ENCODE measurements around the gene PTPRH. TPM values are rescaled to one million over a fixed set of nuclear protein-coding genes. Genes with fewer than 3 reads are reported as not detected.
"Not testable (repeated sequence)": the region's sequence is repeated elsewhere in the genome, so short reads cannot be mapped to it uniquely, and the experiment has no call there.

PTPRH gene
- total and polyA plus RNA-seq, 8 donors = 5.1 to 15.3 (median 8.1) TPM

GRCh38 chr19:55226788-55227187 lies 17.5 kb upstream of the PTPRH start:
- FAIRE-seq (no peak), ATAC-seq (no peak), DNase-seq (no peak)
- no peak overlapping the region for H3K4me3 ChIP-seq
- no peaks in the 10 kb centered on the region for H3K4me1 ChIP-seq
- 88 to 90% methylated on average over 18 of the region's 18 CpGs for WGBS, 2 donors
- intact Hi-C loops (cut with DNase I) = no loop called here
- H3K36me3 ChIP-seq = peaks cover 0 to 11% (median 7%) of the 10 kb centered on the region in 3 donors
- TF ChIP-seq CTCF (IDR thresholded peaks at IDR 0.05) = no peak
- no peaks in the 10 kb centered on the region for H3K27me3 ChIP-seq
- H3K27ac ChIP-seq = no peak overlapping the region
- H3K9me3 ChIP-seq = no peaks in the 10 kb centered on the region

GRCh38 chr19:55226273-55226672 lies 17.0 kb upstream of the PTPRH start:
- no peaks in the 10 kb centered on the region for H3K27me3 ChIP-seq
- FAIRE-seq (no peak), DNase-seq (no peak), ATAC-seq (no peak)
- intact Hi-C loops (cut with DNase I) = no loop called here
- H3K36me3 ChIP-seq = peaks cover 0 to 6% (median 6%) of the 10 kb centered on the region in 3 donors
- no peak overlapping the region for H3K4me3 ChIP-seq
- H3K9me3 ChIP-seq = no peaks in the 10 kb centered on the region
- WGBS, 2 donors = 81 to 92% methylated on average over 9 of the region's 9 CpGs
- TF ChIP-seq CTCF (IDR thresholded peaks at IDR 0.05) = no peak
- no peaks in the 10 kb centered on the region for H3K4me1 ChIP-seq
- H3K27ac ChIP-seq = no peak overlapping the region

- H3K4me1 ChIP-seq = no peaks in the 10 kb centered on the region
- no peaks in the 10 kb centered on the region for H3K9me3 ChIP-seq
- no peak for TF ChIP-seq CTCF (IDR thresholded peaks at IDR 0.05)
- no peaks in the 10 kb centered on the region for H3K27me3 ChIP-seq
- intact Hi-C loops (cut with DNase I) = no loop called here
- H3K36me3 ChIP-seq = no peaks in the 10 kb centered on the region
- no peak overlapping the region for H3K4me3 ChIP-seq
- ATAC-seq = no peak
- no peak overlapping the region for H3K27ac ChIP-seq
- WGBS, 2 donors = 89 to 95% methylated on average over 7 of the region's 7 CpGs
- DNase-seq = no peak
- FAIRE-seq = no peak
Measured at GRCh38 chr19:55225415-55225958, 16.2 kb upstream of the PTPRH start.

- H3K27me3 ChIP-seq; H3K36me3 ChIP-seq; H3K9me3 ChIP-seq; ATAC-seq; H3K27ac ChIP-seq; H3K4me1 ChIP-seq; intact Hi-C loops (cut with DNase I); FAIRE-seq; H3K4me3 ChIP-seq: not testable (repeated sequence)
- DNase-seq = peak in 1 of 6 donors; percentile 45
- 71 to 89% methylated on average over 9 to 11 of the region's 11 CpGs for WGBS, 2 donors
Measured at GRCh38 chr19:55224679-55225414, 15.5 kb upstream of the PTPRH start.

- no peak for TF ChIP-seq CTCF (IDR thresholded peaks at IDR 0.05)
- Histone ChIP-seq H3K27me3 (no peaks in the 10 kb centered on the region), H3K4me1 (no peaks in the 10 kb centered on the region), H3K36me3 (no peaks in the 10 kb centered on the region), H3K27ac (no peak overlapping the region), H3K9me3 (no peaks in the 10 kb centered on the region), H3K4me3 (no peak overlapping the region)
- ATAC-seq (no peak), FAIRE-seq (no peak), DNase-seq (peak in 1 of 6 donors; percentile 70)
- WGBS, 2 donors = 76 to 81% methylated on average over 26 of the region's 26 CpGs
- intact Hi-C loops (cut with DNase I) = no loop called here
Measured at GRCh38 chr19:55224038-55224665, 14.9 kb upstream of the PTPRH start.

Measured in pancreas (tissue), 10 donors.